ENCODE measurements around the gene SYT17.

SYT17 gene

GRCh38 chr16:19228052-19228451 is 60.0 kb downstream of the SYT17 start:
- Histone ChIP-seq H3K4me1 (ENCODE audit: control insufficient read depth, low read depth, low read length) (peaks cover 12% of the 10 kb centered on the region), H3K36me3 (ENCODE audit: control insufficient read depth, low read depth, low read length) (no peaks in the 10 kb centered on the region)

GRCh38 chr16:19228575-19228974 is 60.5 kb downstream of the SYT17 start:
- Histone ChIP-seq H3K36me3 (ENCODE audit: control insufficient read depth, low read depth, low read length) (no peaks in the 10 kb centered on the region), H3K9ac (ENCODE audit: low read length) (no peak overlapping the region), H3K9me3 (ENCODE audit: control insufficient read depth, low read depth, low read length) (no peaks in the 10 kb centered on the region), H3K27me3 (ENCODE audit: control insufficient read depth, insufficient read depth, low read length) (no peaks in the 10 kb centered on the region), H3K27ac (ENCODE audit: low read length) (no peak overlapping the region), H3K4me3 (ENCODE audit: low read length) (no peak overlapping the region), H3K4me1 (ENCODE audit: control insufficient read depth, low read depth, low read length) (peaks cover 12% of the 10 kb centered on the region)

More at GRCh38 chr16:19228052-19228451, 60.0 kb downstream of the SYT17 start:
- H3K27me3 ChIP-seq (ENCODE audit: control insufficient read depth, insufficient read depth, low read length), result no peaks in the 10 kb centered on the region
- H3K9me3 ChIP-seq (ENCODE audit: control insufficient read depth, low read depth, low read length), result no peaks in the 10 kb centered on the region
- no peak overlapping the region for H3K4me3 ChIP-seq (ENCODE audit: low read length)
- no peak overlapping the region for H3K9ac ChIP-seq (ENCODE audit: low read length)
- no peak overlapping the region for H3K27ac ChIP-seq (ENCODE audit: low read length)

GRCh38 chr16:19230575-19230974 is 62.5 kb downstream of the SYT17 start:
- Histone ChIP-seq H3K36me3 (ENCODE audit: control insufficient read depth, low read depth, low read length) (no peaks in the 10 kb centered on the region), H3K4me3 (ENCODE audit: low read length) (no peak overlapping the region), H3K27ac (ENCODE audit: low read length) (no peak overlapping the region), H3K9me3 (ENCODE audit: control insufficient read depth, low read depth, low read length) (no peaks in the 10 kb centered on the region), H3K9ac (ENCODE audit: low read length) (no peak overlapping the region), H3K27me3 (ENCODE audit: control insufficient read depth, insufficient read depth, low read length) (no peaks in the 10 kb centered on the region), H3K4me1 (ENCODE audit: control insufficient read depth, low read depth, low read length) (peaks cover 12% of the 10 kb centered on the region)

GRCh38 chr16:19231881-19232280 is 63.8 kb downstream of the SYT17 start:
- Histone ChIP-seq H3K4me1 (ENCODE audit: control insufficient read depth, low read depth, low read length) (peaks cover 12% of the 10 kb centered on the region), H3K36me3 (ENCODE audit: control insufficient read depth, low read depth, low read length) (no peaks in the 10 kb centered on the region), H3K9ac (ENCODE audit: low read length) (no peak overlapping the region)

GRCh38 chr16:19232988-19233387 is 64.9 kb downstream of the SYT17 start:
- no peak overlapping the region for H3K27ac ChIP-seq (ENCODE audit: low read length)
- no peak overlapping the region for H3K9ac ChIP-seq (ENCODE audit: low read length)
- H3K9me3 ChIP-seq (ENCODE audit: control insufficient read depth, low read depth, low read length), result no peaks in the 10 kb centered on the region
- H3K4me3 ChIP-seq (ENCODE audit: low read length), result no peak overlapping the region
- peaks cover 6% of the 10 kb centered on the region for H3K4me1 ChIP-seq (ENCODE audit: control insufficient read depth, low read depth, low read length)
- no peaks in the 10 kb centered on the region for H3K27me3 ChIP-seq (ENCODE audit: control insufficient read depth, insufficient read depth, low read length)
- H3K36me3 ChIP-seq (ENCODE audit: control insufficient read depth, low read depth, low read length), result no peaks in the 10 kb centered on the region

More at GRCh38 chr16:19231881-19232280, 63.8 kb downstream of the SYT17 start:
- H3K27ac ChIP-seq (ENCODE audit: low read length), result no peak overlapping the region
- no peak overlapping the region for H3K4me3 ChIP-seq (ENCODE audit: low read length)
- H3K27me3 ChIP-seq (ENCODE audit: control insufficient read depth, insufficient read depth, low read length), result no peaks in the 10 kb centered on the region
- H3K9me3 ChIP-seq (ENCODE audit: control insufficient read depth, low read depth, low read length), result no peaks in the 10 kb centered on the region

GRCh38 chr16:19235478-19235877 is 67.4 kb downstream of the SYT17 start:
- no peaks in the 10 kb centered on the region for H3K27me3 ChIP-seq (ENCODE audit: control insufficient read depth, insufficient read depth, low read length)
- H3K4me3 ChIP-seq (ENCODE audit: low read length), result no peak overlapping the region
- H3K36me3 ChIP-seq (ENCODE audit: control insufficient read depth, low read depth, low read length), result no peaks in the 10 kb centered on the region
- no peak overlapping the region for H3K9ac ChIP-seq (ENCODE audit: low read length)
- no peaks in the 10 kb centered on the region for H3K9me3 ChIP-seq (ENCODE audit: control insufficient read depth, low read depth, low read length)
- H3K4me1 ChIP-seq (ENCODE audit: control insufficient read depth, low read depth, low read length), result no peaks in the 10 kb centered on the region
- H3K27ac ChIP-seq (ENCODE audit: low read length), result no peak overlapping the region

- Histone ChIP-seq H3K27me3 (ENCODE audit: control insufficient read depth, insufficient read depth, low read length) (no peaks in the 10 kb centered on the region), H3K9ac (ENCODE audit: low read length) (no peak overlapping the region), H3K27ac (ENCODE audit: low read length) (no peak overlapping the region), H3K4me3 (ENCODE audit: low read length) (no peak overlapping the region), H3K9me3 (ENCODE audit: control insufficient read depth, low read depth, low read length) (no peaks in the 10 kb centered on the region), H3K4me1 (ENCODE audit: control insufficient read depth, low read depth, low read length) (no peaks in the 10 kb centered on the region), H3K36me3 (ENCODE audit: control insufficient read depth, low read depth, low read length) (no peaks in the 10 kb centered on the region)
Observed at GRCh38 chr16:19235886-19236285, 67.8 kb downstream of the SYT17 start.

- Histone ChIP-seq H3K27ac (ENCODE audit: low read length) (no peak overlapping the region), H3K27me3 (ENCODE audit: control insufficient read depth, insufficient read depth, low read length) (no peaks in the 10 kb centered on the region), H3K36me3 (ENCODE audit: control insufficient read depth, low read depth, low read length) (no peaks in the 10 kb centered on the region)
Observed at GRCh38 chr16:19236561-19237209, 68.6 kb downstream of the SYT17 start.

GRCh38 chr16:19238406-19238805 is 70.4 kb downstream of the SYT17 start:
- Histone ChIP-seq H3K4me3 (ENCODE audit: low read length) (no peak overlapping the region), H3K9ac (ENCODE audit: low read length) (no peak overlapping the region), H3K36me3 (ENCODE audit: control insufficient read depth, low read depth, low read length) (no peaks in the 10 kb centered on the region), H3K27ac (ENCODE audit: low read length) (no peak overlapping the region), H3K9me3 (ENCODE audit: control insufficient read depth, low read depth, low read length) (no peaks in the 10 kb centered on the region), H3K27me3 (ENCODE audit: control insufficient read depth, insufficient read depth, low read length) (no peaks in the 10 kb centered on the region), H3K4me1 (ENCODE audit: control insufficient read depth, low read depth, low read length) (no peaks in the 10 kb centered on the region)

More at GRCh38 chr16:19236561-19237209, 68.6 kb downstream of the SYT17 start:
- Histone ChIP-seq H3K4me1 (ENCODE audit: control insufficient read depth, low read depth, low read length) (no peaks in the 10 kb centered on the region), H3K9ac (ENCODE audit: low read length) (no peak overlapping the region), H3K4me3 (ENCODE audit: low read length) (no peak overlapping the region), H3K9me3 (ENCODE audit: control insufficient read depth, low read depth, low read length) (no peaks in the 10 kb centered on the region)

GRCh38 chr16:19239511-19240155 is 71.6 kb downstream of the SYT17 start:
- no peak overlapping the region for H3K4me3 ChIP-seq (ENCODE audit: low read length)
- H3K27me3 ChIP-seq (ENCODE audit: control insufficient read depth, insufficient read depth, low read length), result no peaks in the 10 kb centered on the region
- no peaks in the 10 kb centered on the region for H3K4me1 ChIP-seq (ENCODE audit: control insufficient read depth, low read depth, low read length)
- no peaks in the 10 kb centered on the region for H3K9me3 ChIP-seq (ENCODE audit: control insufficient read depth, low read depth, low read length)
- H3K36me3 ChIP-seq (ENCODE audit: control insufficient read depth, low read depth, low read length), result no peaks in the 10 kb centered on the region
- H3K9ac ChIP-seq (ENCODE audit: low read length), result no peak overlapping the region
- no peak overlapping the region for H3K27ac ChIP-seq (ENCODE audit: low read length)

GRCh38 chr16:19240494-19240893 is 72.5 kb downstream of the SYT17 start:
- H3K4me3 ChIP-seq (ENCODE audit: low read length), result no peak overlapping the region
- H3K36me3 ChIP-seq (ENCODE audit: control insufficient read depth, low read depth, low read length), result no peaks in the 10 kb centered on the region
- no peak overlapping the region for H3K27ac ChIP-seq (ENCODE audit: low read length)

GRCh38 chr16:19241512-19241911 is 73.5 kb downstream of the SYT17 start:
- Histone ChIP-seq H3K4me1 (ENCODE audit: control insufficient read depth, low read depth, low read length) (no peaks in the 10 kb centered on the region), H3K9me3 (ENCODE audit: control insufficient read depth, low read depth, low read length) (no peaks in the 10 kb centered on the region), H3K36me3 (ENCODE audit: control insufficient read depth, low read depth, low read length) (no peaks in the 10 kb centered on the region), H3K9ac (ENCODE audit: low read length) (no peak overlapping the region), H3K27me3 (ENCODE audit: control insufficient read depth, insufficient read depth, low read length) (no peaks in the 10 kb centered on the region), H3K4me3 (ENCODE audit: low read length) (no peak overlapping the region), H3K27ac (ENCODE audit: low read length) (no peak overlapping the region)

More at GRCh38 chr16:19240494-19240893, 72.5 kb downstream of the SYT17 start:
- no peak overlapping the region for H3K9ac ChIP-seq (ENCODE audit: low read length)
- no peaks in the 10 kb centered on the region for H3K27me3 ChIP-seq (ENCODE audit: control insufficient read depth, insufficient read depth, low read length)
- H3K9me3 ChIP-seq (ENCODE audit: control insufficient read depth, low read depth, low read length), result no peaks in the 10 kb centered on the region
- H3K4me1 ChIP-seq (ENCODE audit: control insufficient read depth, low read depth, low read length), result no peaks in the 10 kb centered on the region
